Measurements from ENCODE around the gene SETD7. TPM values are rescaled to one million over a fixed set of nuclear protein-coding genes. Genes with fewer than 3 reads are reported as not detected.

Gene SETD7
- polyA plus RNA-seq, 1 donor from 2014 or later: 12.0 TPM

GRCh38 chr4:139553751-139554641 is 2.0 kb downstream of the SETD7 start (continued):
- TF ChIP-seq POLR2AphosphoS5 (IDR thresholded peaks at IDR 0.05) (no peak), CTCF (IDR thresholded peaks at IDR 0.05; ENCODE audit: poor library complexity, severe bottlenecking) (no peak)

GRCh38 chr4:139552517-139553307 is 3.3 kb downstream of the SETD7 start:
- no peaks in the 10 kb centered on the region for H4K20me1 ChIP-seq (ENCODE audit: insufficient read depth)
- peaks cover 38% of the 10 kb centered on the region for H3K79me2 ChIP-seq (replicated peaks; ENCODE audit: insufficient read depth, low read length)
- H3K27me3 ChIP-seq (ENCODE audit: insufficient read depth, low read depth, low read length): peaks cover 3% of the 10 kb centered on the region
- no peaks in the 10 kb centered on the region for H3K9me2 ChIP-seq (ENCODE audit: insufficient read depth, low read length)
- no peak overlapping the region for H3K27ac ChIP-seq (ENCODE audit: low read length)
- no peaks in the 10 kb centered on the region for H3K9me3 ChIP-seq (ENCODE audit: low read length)
- peak overlapping the region; percentile 62 for H3K4me2 ChIP-seq (ENCODE audit: low read length)
- no peak for TF ChIP-seq EP300 (conservative IDR thresholded peaks at IDR 0.05; ENCODE audit: poor library complexity, severe bottlenecking)
- TF ChIP-seq EZH2 (IDR thresholded peaks at IDR 0.05; ENCODE audit: borderline replicate concordance, insufficient read depth, low read length, poor library complexity, severe bottlenecking): no peak
- no peak for TF ChIP-seq POLR2AphosphoS5 (IDR thresholded peaks at IDR 0.05)
- TF ChIP-seq CTCF (IDR thresholded peaks at IDR 0.05; ENCODE audit: poor library complexity, severe bottlenecking): no peak
- TF ChIP-seq TAF1 (IDR thresholded peaks at IDR 0.05; ENCODE audit: low read depth): no peak
- no peak for TF ChIP-seq REST (IDR thresholded peaks at IDR 0.05; ENCODE audit: borderline replicate concordance)
- no peak for TF ChIP-seq SMC3 (conservative IDR thresholded peaks at IDR 0.05; ENCODE audit: poor library complexity)
- TF ChIP-seq RAD21 (conservative IDR thresholded peaks at IDR 0.05): no peak
- no peak for TF ChIP-seq MXI1 (conservative IDR thresholded peaks at IDR 0.05; ENCODE audit: poor library complexity, severe bottlenecking)
- no peaks in the 10 kb centered on the region for H3K36me3 ChIP-seq (ENCODE audit: insufficient read depth, low read length)
- no peak overlapping the region for H3K9ac ChIP-seq (ENCODE audit: low read length)
- peak overlapping the region; percentile 95 for H3K4me3 ChIP-seq (ENCODE audit: low read length)
- no peak overlapping the region for H2AFZ ChIP-seq (ENCODE audit: low read depth, low read length)
- H3F3A ChIP-seq (ENCODE audit: insufficient read depth, low read length, poor library complexity, severe bottlenecking): peaks cover 2% of the 10 kb centered on the region
